B cell (primary cell): ENCODE measurements around the gene SPATA17. TPM values are rescaled to one million over a fixed set of nuclear protein-coding genes. Genes with fewer than 3 reads are reported as not detected.

Experiments used
- ATAC-seq: fragments of 200-7000 bp; cut with Tn5 transposase; one replicate; pipeline ENCODE4 v1.10.0; 2021; ENCODE audit warnings: low read depth, mild to moderate bottlenecking, moderate number of reproducible peaks, moderate library complexity
- CTCF ChIA-PET: fragments of 350-600 bp; sonication (Branson Sonifier 250); formaldehyde crosslinking; loops from one replicate; lab custom pipeline; 2021; ENCODE audit warnings: antibody characterized with exemption, inconsistent platforms; lab: Charles Lee
- POLR2A ChIA-PET: fragments of 350-600 bp; sonication (Branson Sonifier 250); formaldehyde crosslinking; loops from one replicate; lab custom pipeline; 2021; ENCODE audit warnings: antibody characterized with exemption; lab: Charles Lee
- DNase-seq: peaks from one replicate; pipeline ENCODE4 v3.0.0; 2013
- H2AFZ ChIP-seq: 2 replicates; pipeline ENCODE4 v1.6.1; 2012; ENCODE audit warnings: mild to moderate bottlenecking, low read depth, low read length; ENCODE audit not compliant: insufficient read depth, poor library complexity, severe bottlenecking
- H3K27ac ChIP-seq, 2 donors: 1 replicate in 1 of 2; 2 replicates in 1 of 2; pipeline ENCODE4 v1.5.1; 2012 to 2013; ENCODE audit warnings: low read length in 2 of 2, mild to moderate bottlenecking in 2 of 2, moderate library complexity in 1 of 2
- H3K27me3 ChIP-seq, 4 experiments: fragments of 200-600 bp in 1 of 4; sonication (generic) in 1 of 4; replicated peaks in 1 of 4; 1 replicate in 2 of 4; 2 replicates in 2 of 4; pipeline versions ENCODE4 v1.6.1 to v1.7.0; 2013 to 2016; ENCODE audit warnings: low read length in 3 of 4, mild to moderate bottlenecking in 2 of 4, mixed read lengths in 1 of 4, moderate library complexity in 1 of 4; ENCODE audit not compliant: insufficient read depth in 4 of 4, control insufficient read depth in 3 of 4; ENCODE audit errors: control extremely low read depth in 1 of 4
- H3K36me3 ChIP-seq, 2 experiments: replicated peaks in 1 of 2; 1 replicate in 1 of 2; 2 replicates in 1 of 2; pipeline versions ENCODE4 v1.6.1 to v1.7.1; 2013; ENCODE audit warnings: low read length in 1 of 2; ENCODE audit not compliant: insufficient read depth in 2 of 2, control insufficient read depth in 1 of 2; ENCODE audit errors: control extremely low read depth in 1 of 2, extremely low read depth in 1 of 2
- H3K4me1 ChIP-seq, 2 donors: fragments of 200-600 bp in 1 of 2; sonication (generic) in 1 of 2; 1 replicate in 1 of 2; 2 replicates in 1 of 2; pipeline versions ENCODE4 v1.5.1 to v1.6.1; 2013 to 2017; ENCODE audit warnings: low read length in 2 of 2; ENCODE audit not compliant: control insufficient read depth in 2 of 2, insufficient read depth in 2 of 2
- H3K4me2 ChIP-seq: replicated peaks from 2 replicates; pipeline ENCODE3; 2012; ENCODE audit warnings: mild to moderate bottlenecking, low read depth, low read length; ENCODE audit not compliant: poor library complexity, severe bottlenecking
- H3K4me3 ChIP-seq, 5 experiments: fragments of 200-600 bp in 1 of 5; sonication (generic) in 1 of 5; 1 replicate in 3 of 5; 2 replicates in 2 of 5; pipeline versions ENCODE4 v1.5.1 to v1.7.0; 2011 to 2016; ENCODE audit warnings: low read length in 4 of 5, mild to moderate bottlenecking in 4 of 5, low read depth in 2 of 5, control low read depth in 1 of 5, moderate library complexity in 1 of 5; ENCODE audit not compliant: insufficient read depth in 1 of 5; ENCODE audit errors: control extremely low read depth in 1 of 5, extremely low read depth in 1 of 5
- H3K79me2 ChIP-seq: fragments of 200-600 bp; sonication (generic); one replicate; pipeline ENCODE4 v1.6.0; 2016; ENCODE audit warnings: low read length; ENCODE audit not compliant: control insufficient read depth, insufficient read depth
- H3K9ac ChIP-seq: fragments of 200-600 bp; sonication (generic); 2 replicates; pipeline ENCODE4 v1.6.1; 2017; ENCODE audit warnings: mild to moderate bottlenecking, low read length, moderate library complexity
- H3K9me3 ChIP-seq, 3 donors: one replicate each; pipeline versions ENCODE4 v1.6.1 to v1.7.1; 2013; ENCODE audit warnings: low read length in 2 of 3; ENCODE audit not compliant: control insufficient read depth in 2 of 3, insufficient read depth in 1 of 3; ENCODE audit errors: control extremely low read depth in 1 of 3
- H4K20me1 ChIP-seq: 2 replicates; pipeline ENCODE4 v1.6.0; 2012; ENCODE audit warnings: mild to moderate bottlenecking, low read length; ENCODE audit not compliant: insufficient read depth, control insufficient read depth, poor library complexity, severe bottlenecking
- H3K27ac Mint-ChIP-seq: one replicate; pipeline ENCODE4 v1.8.0; 2021; ENCODE audit warnings: mixed read lengths
- H3K27me3 Mint-ChIP-seq: one replicate; pipeline ENCODE4 v1.8.0; 2021; ENCODE audit warnings: mixed read lengths
- H3K4me1 Mint-ChIP-seq: one replicate; pipeline ENCODE4 v1.8.0; 2021; ENCODE audit warnings: mixed read lengths
- H3K4me3 Mint-ChIP-seq: one replicate; pipeline ENCODE4 v1.8.0; 2021; ENCODE audit warnings: mixed read lengths
- H3K9me3 Mint-ChIP-seq: one replicate; pipeline ENCODE4 v1.8.0; 2022; ENCODE audit warnings: mixed read lengths; ENCODE audit not compliant: insufficient read depth
- CTCF ChIP-seq: fragments of 200-600 bp; IDR thresholded peaks from one replicate; pipeline ENCODE4 v1.8.0; 2022; ENCODE audit warnings: antibody characterized with exemption, mild to moderate bottlenecking
- EZH2 ChIP-seq: IDR thresholded peaks from 2 replicates; pipeline ENCODE4 v1.6.1; 2012; ENCODE audit warnings: borderline replicate concordance, low read depth, mild to moderate bottlenecking, moderate library complexity, low read length; ENCODE audit not compliant: insufficient read depth, poor library complexity, severe bottlenecking
- WGBS: methylation state at CpG from one replicate; pipeline ENCODE4 v1.1.5; 2013; ENCODE audit warnings: missing lambda C conversion rate; ENCODE audit not compliant: insufficient coverage; 5-methylcytosine and 5-hydroxymethylcytosine counted together
- intact Hi-C: fragments of 100-400 bp; cut with micrococcal nuclease; formaldehyde crosslinking; loops from one replicate; pipeline ENCODE4 v1.10.0; 2022
- polyA plus RNA-seq: library from polyadenylated mRNA; depleted of rRNA; stranded (reverse); fragments of >200 nt; gene quantifications from 2 replicates; pipeline ENCODE4 v1.2.3, GENCODE V29; 2012
- small RNA-seq: library from RNA; depleted of rRNA; stranded (forward); fragments of <200 nt; gene quantifications from one replicate; pipeline ENCODE3, GENCODE V24; 2012; ENCODE audit warnings: low replicate concordance, low read depth; ENCODE audit not compliant: insufficient read length
- total RNA-seq, 2 donors: library from RNA; stranded (reverse); fragments of 120-200 nt in 1 of 2; gene quantifications; 1 replicate in 1 of 2; 2 replicates in 1 of 2; pipeline versions ENCODE4 v1.2.3 to v1.2.4, GENCODE V29; 2013 to 2022

SPATA17 gene
- total and polyA plus RNA-seq, 2 donors (not counting 1 experiment from before 2014, with no cell fraction given) = not detected

GRCh38 chr1:217919683-217920388 lies 288.7 kb downstream of the SPATA17 start:
- ChIA-PET POLR2A (no interaction called here), CTCF (no interaction called here)
- Histone ChIP-seq H3K36me3 (no peaks in the 10 kb centered on the region), H3K27ac (no peak overlapping the region), H3K4me1 (no peaks in the 10 kb centered on the region), H3K4me2 (no peak overlapping the region), H3K9me3 (no peaks in the 10 kb centered on the region), H3K4me3 (no peak overlapping the region), H3K9ac (no peak overlapping the region), H3K27me3 (no peaks in the 10 kb centered on the region), H4K20me1 (no peaks in the 10 kb centered on the region), H3K79me2 (no peaks in the 10 kb centered on the region), H2AFZ (no peak overlapping the region)
- Mint-ChIP-seq H3K27me3 (peaks cover 15% of the 10 kb centered on the region), H3K4me3 (no peak overlapping the region), H3K9me3 (no peaks in the 10 kb centered on the region), H3K4me1 (no peaks in the 10 kb centered on the region), H3K27ac (no peak overlapping the region)
- intact Hi-C loops = no loop called here
- TF ChIP-seq EZH2 (no peak), CTCF (no peak)
- 62% methylated on average over 12 of the region's 18 CpGs for WGBS
- no peak for DNase-seq
- no peak for ATAC-seq

Small RNAs within 50 kb of the gene (small RNA-seq; reads per million reads assigned to genes)
- gene UBBP2 = not detected

Other genes with a start within 250 kb of the SPATA17 start
- gene GPATCH2, start 254 bp upstream of the SPATA17 start, total RNA-seq = 14.7 and 15.0 TPM in 2 replicates
- 4.7 and 5.2 TPM in 2 replicates for gene GPATCH2, start 254 bp upstream of the SPATA17 start, polyA plus RNA-seq